SJCRH30 (cell line): Measurements from ENCODE around the gene FBXO45. TPM values are rescaled to one million over a fixed set of nuclear protein-coding genes. Genes with fewer than 3 reads are reported as not detected.
"Not testable (repeated sequence)": the region's sequence is repeated elsewhere in the genome, so short reads cannot be mapped to it uniquely, and the experiment has no call there.

Experiments
- DNase-seq, 2 experiments: peaks; one replicate each; pipeline ENCODE4 v3.0.0-alpha.2; 2015 to 2020
- H3K27ac ChIP-seq: fragments of 250-450 bp; sonication (Bioruptor Pico); 2 replicates; pipeline ENCODE4 v1.5.1; 2020; ENCODE audit warnings: mild to moderate bottlenecking, moderate library complexity
- H3K27me3 ChIP-seq: fragments of 250-450 bp; sonication (Bioruptor Pico); 2 replicates; pipeline ENCODE4 v1.5.1; 2020; ENCODE audit warnings: mild to moderate bottlenecking, moderate library complexity
- H3K36me3 ChIP-seq: fragments of 250-450 bp; sonication (Bioruptor Pico); 2 replicates; pipeline ENCODE4 v1.5.1; 2020; ENCODE audit warnings: mild to moderate bottlenecking, moderate library complexity
- H3K4me1 ChIP-seq: fragments of 250-450 bp; sonication (Bioruptor Pico); 2 replicates; pipeline ENCODE4 v1.5.1; 2020; ENCODE audit warnings: mild to moderate bottlenecking, moderate library complexity
- H3K4me3 ChIP-seq: fragments of 250-450 bp; sonication (Bioruptor Pico); 2 replicates; pipeline ENCODE4 v1.5.1; 2020; ENCODE audit warnings: mild to moderate bottlenecking, moderate library complexity
- H3K9me3 ChIP-seq: fragments of 250-450 bp; sonication (Bioruptor Pico); replicated peaks from 2 replicates; pipeline ENCODE4 v1.5.1; 2020; ENCODE audit warnings: mild to moderate bottlenecking, moderate library complexity
- total RNA-seq: library from RNA; depleted of rRNA; stranded (reverse); fragments of >200 nt; shearing (Covaris generic); gene quantifications from 2 replicates; pipeline ENCODE4 v1.2.3, GENCODE V29; 2014; rRNA removed

Gene FBXO45
- total RNA-seq, 1 experiment from 2014 or later, result 32.3 TPM

DNA sequence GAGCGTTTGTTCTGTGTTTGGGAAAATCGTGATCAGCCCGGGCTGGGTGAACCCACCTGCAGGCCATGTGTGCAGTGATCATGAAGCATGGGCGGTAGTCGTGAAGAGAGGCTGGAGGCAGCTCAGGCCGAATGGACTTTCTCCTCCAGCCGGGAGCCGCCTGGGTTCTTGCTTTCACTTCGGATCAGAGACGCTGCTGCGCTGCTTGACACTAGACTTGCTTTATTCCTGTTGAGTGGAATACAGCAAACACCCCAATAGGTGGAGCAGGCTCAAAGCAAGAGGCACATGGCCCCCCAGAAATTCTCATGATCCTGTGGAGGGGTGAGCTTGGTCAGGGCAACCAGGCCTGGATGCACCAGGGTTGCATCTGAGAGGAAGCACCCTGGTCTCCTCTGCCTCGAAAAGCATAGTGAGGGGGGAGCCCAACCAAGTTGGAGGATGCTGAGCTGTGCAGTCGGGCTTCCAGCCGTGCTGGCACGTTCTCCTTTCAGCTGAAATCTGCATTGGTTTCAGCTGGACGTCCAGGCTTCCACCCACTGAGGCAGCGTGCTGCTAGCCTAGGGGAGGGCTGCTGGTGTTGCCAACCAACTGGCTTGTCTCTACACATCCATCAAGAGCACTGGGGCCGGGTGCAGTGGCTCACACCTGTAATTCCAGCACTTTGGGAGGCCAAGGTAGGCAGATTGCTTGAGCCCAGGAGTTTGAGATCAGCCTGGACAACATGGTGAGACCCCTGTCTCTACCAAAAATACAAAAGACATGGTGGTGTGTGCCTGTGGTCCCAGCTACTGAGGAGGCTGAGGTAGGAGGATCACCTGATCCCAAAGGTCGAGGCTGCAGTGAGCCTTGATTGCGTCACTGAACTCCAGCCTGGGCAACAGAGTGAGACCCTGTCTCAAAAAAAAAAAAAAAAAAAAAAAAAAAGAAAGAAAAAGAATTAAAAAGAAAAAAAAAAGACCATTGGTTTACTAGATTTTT lies 68.2 kb downstream of the FBXO45 start:
- Histone ChIP-seq H3K36me3 (no peaks in the 10 kb centered on the region), H3K27me3 (peaks cover 16% of the 10 kb centered on the region; the same call in 1 of the 2 replicates), H3K4me3 (no peak overlapping the region), H3K9me3 (no peaks in the 10 kb centered on the region), H3K4me1 (peaks cover 4% of the 10 kb centered on the region; the same call in 1 of the 2 replicates), H3K27ac (no peak overlapping the region)
- no peak for DNase-seq

- DNase-seq, H3K36me3 ChIP-seq, H3K4me1 ChIP-seq, H3K4me3 ChIP-seq, H3K27ac ChIP-seq, H3K9me3 ChIP-seq: not testable (repeated sequence)
- peaks cover 16% of the 10 kb centered on the region; the same call in 1 of the 2 replicates for H3K27me3 ChIP-seq
Observed at GRCh38 chr3:196637941-196638340, 69.5 kb downstream of the FBXO45 start.

Other genes with a start within 250 kb of the FBXO45 start
- 0.38 and 0.76 TPM in 2 replicates for gene TM4SF19, start 230.3 kb upstream of the FBXO45 start, total RNA-seq
- gene UBXN7, start 136.2 kb upstream of the FBXO45 start, total RNA-seq, result 28.9 and 32.4 TPM in 2 replicates
- gene RNF168, start 64.9 kb upstream of the FBXO45 start, total RNA-seq, result 26.0 and 30.0 TPM in 2 replicates
- gene SMCO1, start 53.3 kb upstream of the FBXO45 start, total RNA-seq, result not detected in 2 replicates
- gene WDR53, start 106 bp upstream of the FBXO45 start, total RNA-seq, result 10.3 and 12.8 TPM in 2 replicates
- gene NRROS, start 71.0 kb downstream of the FBXO45 start, total RNA-seq, result not detected in 2 replicates
- 1.7 and 2.7 TPM in 2 replicates for gene CEP19, start 143.6 kb downstream of the FBXO45 start, total RNA-seq
- gene PIGX, start 143.7 kb downstream of the FBXO45 start, total RNA-seq, result 34.7 and 47.1 TPM in 2 replicates
- gene PAK2, start 171.2 kb downstream of the FBXO45 start, total RNA-seq, result 49.1 and 51.3 TPM in 2 replicates